Fibroblast of lung (primary cell): ENCODE measurements around the gene ASTN1. TPM values are rescaled to one million over a fixed set of nuclear protein-coding genes. Genes with fewer than 3 reads are reported as not detected.

Experiments
- DNase-seq, 2 donors: peaks; one replicate each; pipeline versions ENCODE4 v3.0.0 to v3.0.0-alpha.2; 2010; ENCODE audit warnings: low read depth in 2 of 2
- H2AFZ ChIP-seq: 2 replicates; pipeline ENCODE4 v1.5.1; 2012; ENCODE audit warnings: low read length, control low read depth, inconsistent platforms
- H3K27ac ChIP-seq: 2 replicates; pipeline ENCODE4 v1.5.1; 2011; ENCODE audit warnings: low read length, control low read depth; ENCODE audit not compliant: insufficient read depth
- H3K27me3 ChIP-seq: 2 replicates; pipeline ENCODE4 v1.5.1; 2011; ENCODE audit warnings: mild to moderate bottlenecking, low read length; ENCODE audit not compliant: control insufficient read depth, insufficient read depth
- H3K36me3 ChIP-seq: 2 replicates; pipeline ENCODE4 v1.5.1; 2011; ENCODE audit warnings: low read length; ENCODE audit not compliant: control insufficient read depth, insufficient read depth
- H3K4me1 ChIP-seq: 2 replicates; pipeline ENCODE4 v1.5.1; 2011; ENCODE audit warnings: low read length; ENCODE audit not compliant: control insufficient read depth, insufficient read depth; ENCODE audit errors: extremely low read depth
- H3K4me2 ChIP-seq: 2 replicates; pipeline ENCODE4 v1.5.1; 2011; ENCODE audit warnings: low read length, control low read depth; ENCODE audit not compliant: insufficient read depth; ENCODE audit errors: extremely low read depth
- H3K4me3 ChIP-seq, 4 experiments: fragments of 200-600 bp in 1 of 4; sonication (generic) in 1 of 4; replicated peaks in 1 of 4; 2 replicates each; pipeline ENCODE4 v1.5.1; 2011 to 2016; ENCODE audit warnings: low read length in 4 of 4, low read depth in 3 of 4, mild to moderate bottlenecking in 3 of 4, control low read depth in 2 of 4, inconsistent platforms in 1 of 4, mixed read lengths in 1 of 4; ENCODE audit not compliant: insufficient read depth in 1 of 4; ENCODE audit errors: control extremely low read depth in 1 of 4
- H3K79me2 ChIP-seq: 2 replicates; pipeline ENCODE4 v1.5.1; 2012; ENCODE audit warnings: mild to moderate bottlenecking, low read length, inconsistent platforms; ENCODE audit not compliant: control insufficient read depth, insufficient read depth
- H3K9ac ChIP-seq: 2 replicates; pipeline ENCODE4 v1.5.1; 2011; ENCODE audit warnings: mild to moderate bottlenecking, low read length, control low read depth; ENCODE audit not compliant: insufficient read depth
- H3K9me3 ChIP-seq: 2 replicates; pipeline ENCODE4 v1.5.1; 2012; ENCODE audit warnings: low read depth, low read length; ENCODE audit not compliant: control insufficient read depth, insufficient read depth
- H4K20me1 ChIP-seq: 2 replicates; pipeline ENCODE4 v1.5.1; 2011; ENCODE audit warnings: low read length; ENCODE audit not compliant: control insufficient read depth, insufficient read depth; ENCODE audit errors: extremely low read depth
- CTCF ChIP-seq, 2 donors: IDR thresholded peaks in 1 of 2; conservative IDR thresholded peaks in 1 of 2; 1 replicate in 1 of 2; 2 replicates in 1 of 2; pipeline ENCODE4 v1.5.1; 2011 to 2012; ENCODE audit warnings: low read length in 2 of 2, control low read depth in 1 of 2, inconsistent platforms in 1 of 2, low read depth in 1 of 2, mild to moderate bottlenecking in 1 of 2
- EZH2 ChIP-seq: IDR thresholded peaks from 2 replicates; pipeline ENCODE4 v1.5.1; 2012; ENCODE audit warnings: low read length, control low read depth, mild to moderate bottlenecking; ENCODE audit errors: missing control alignments
- polyA plus RNA-seq, 2 donors: library from polyadenylated mRNA; depleted of rRNA in 1 of 2; stranded (reverse) in 1 of 2; unstranded in 1 of 2; fragments of >200 nt; gene quantifications; 2 replicates each; pipeline ENCODE4 v1.2.1, GENCODE V29; 2011 to 2012; ENCODE audit warnings: missing spikeins in 1 of 2
- total RNA-seq: library from RNA; depleted of rRNA; stranded (reverse); fragments of >200 nt; gene quantifications from 2 replicates; pipeline ENCODE4 v1.2.1, GENCODE V29; 2014

Gene ASTN1
- total and polyA plus RNA-seq, 2 donors (not counting 1 experiment from before 2014, with no cell fraction given) = 0.06 to 0.17 TPM

- peak; percentile 29 to 53 for DNase-seq
Observed at GRCh38 chr1:177181631-177182291, 17.2 kb upstream of the ASTN1 start.

GRCh38 chr1:177181280-177181630, 16.7 kb upstream of the ASTN1 start:
- Histone ChIP-seq H3K4me1 (no peaks in the 10 kb centered on the region), H3K27ac (no peak overlapping the region), H3K27me3 (peaks cover 9% of the 10 kb centered on the region), H3K4me2 (peak overlapping the region; percentile 80), H3K36me3 (no peaks in the 10 kb centered on the region), H3K4me3 (peak overlapping the region in 2 of 4 experiments; percentile 26 to 31), H3K9ac (no peak overlapping the region), H2AFZ (no peak overlapping the region), H3K79me2 (no peaks in the 10 kb centered on the region), H3K9me3 (no peaks in the 10 kb centered on the region), H4K20me1 (no peaks in the 10 kb centered on the region)
- TF ChIP-seq CTCF (conservative IDR thresholded peaks at IDR 0.05 in 1 of 2, IDR thresholded peaks at IDR 0.05 in 1 of 2; ENCODE audit: low read depth in 1 of 2, low read length in 2 of 2) (no peak), EZH2 (no peak)
- no peak for DNase-seq

More at GRCh38 chr1:177181631-177182291, 17.2 kb upstream of the ASTN1 start:
- Histone ChIP-seq H3K4me2 (peak overlapping the region; percentile 80), H3K9ac (no peak overlapping the region), H3K27ac (no peak overlapping the region), H3K79me2 (no peaks in the 10 kb centered on the region), H3K9me3 (no peaks in the 10 kb centered on the region), H3K27me3 (peaks cover 9% of the 10 kb centered on the region), H4K20me1 (no peaks in the 10 kb centered on the region), H3K36me3 (no peaks in the 10 kb centered on the region), H2AFZ (peak overlapping the region; percentile 54), H3K4me1 (no peaks in the 10 kb centered on the region), H3K4me3 (peak overlapping the region in 2 of 4 experiments; percentile 26 to 50)
- TF ChIP-seq EZH2 (no peak), CTCF (conservative IDR thresholded peaks at IDR 0.05 in 1 of 2, IDR thresholded peaks at IDR 0.05 in 1 of 2; ENCODE audit: low read depth in 1 of 2, low read length in 2 of 2) (peak; percentile 79 to 84)

- Histone ChIP-seq H3K27me3 (peaks cover 41% of the 10 kb centered on the region), H4K20me1 (no peaks in the 10 kb centered on the region), H3K4me1 (peaks cover 5% of the 10 kb centered on the region), H3K27ac (no peak overlapping the region), H3K9me3 (no peaks in the 10 kb centered on the region), H2AFZ (no peak overlapping the region), H3K79me2 (no peaks in the 10 kb centered on the region), H3K4me2 (no peak overlapping the region), H3K9ac (no peak overlapping the region), H3K36me3 (no peaks in the 10 kb centered on the region), H3K4me3 (no peak overlapping the region)
- no peak for DNase-seq
- TF ChIP-seq EZH2 (no peak), CTCF (conservative IDR thresholded peaks at IDR 0.05 in 1 of 2, IDR thresholded peaks at IDR 0.05 in 1 of 2; ENCODE audit: low read depth in 1 of 2, low read length in 2 of 2) (no peak)
Observed at GRCh38 chr1:177174921-177175634, 10.6 kb upstream of the ASTN1 start.
